ENCODE results near the gene PRSS57. TPM values are rescaled to one million over a fixed set of nuclear protein-coding genes. Genes with fewer than 3 reads are reported as not detected.
A peak's percentile ranks its signal among the peaks of the same experiment; 100 is the strongest.

PRSS57 gene
- total RNA-seq, 1 experiment from 2014 or later = not detected

- Histone ChIP-seq H3K27me3 (ENCODE audit: control insufficient read depth, insufficient read depth, low read length) (no peaks in the 10 kb centered on the region), H3K4me1 (ENCODE audit: control insufficient read depth, insufficient read depth, low read length) (peaks cover 16% of the 10 kb centered on the region), H3K36me3 (ENCODE audit: control insufficient read depth, insufficient read depth, low read length) (no peaks in the 10 kb centered on the region), H3K27ac (ENCODE audit: low read length) (peak overlapping the region; percentile 85), H3K9me3 (ENCODE audit: control insufficient read depth, insufficient read depth, low read depth, low read length) (no peaks in the 10 kb centered on the region), H3K4me3 (ENCODE audit: low read depth in 2 of 2, low read length in 2 of 2) (peak overlapping the region; percentile 43 to 71)
- intact Hi-C loops (cut with micrococcal nuclease; ENCODE audit: unreplicated experiment) = no loop called here
- BruUV-seq (replicated peaks) = no TSS peak
- in situ Hi-C loops (cut with HindIII; ENCODE audit: low pct_unique_long_range_greater_than_20kb, low sequenced_read_pairs) = no loop called here
- ChIA-PET CTCF (no interaction called here), POLR2A (no interaction called here)
- TF ChIP-seq TCF7L2 (IDR thresholded peaks at IDR 0.05; ENCODE audit: low read depth, low read length) (no peak), REST (IDR thresholded peaks at IDR 0.05; ENCODE audit: insufficient read depth in 1 of 2, low read depth in 2 of 2, low read length in 1 of 2) (no peak), SIN3A (IDR thresholded peaks at IDR 0.05; ENCODE audit: borderline replicate concordance, insufficient read depth, low read depth, low read length) (no peak), POLR2AphosphoS5 (IDR thresholded peaks at IDR 0.05; ENCODE audit: low read depth, low read length) (no peak), CTCF (IDR thresholded peaks at IDR 0.05) (no peak)
- ATAC-seq = no peak; the same call in 1 of the 2 replicates
- DNase-seq (ENCODE audit: low read depth, low spot score) = no peak
Measured at GRCh38 chr19:681029-682019, 13.9 kb downstream of the PRSS57 start.

- ATAC-seq = peak; percentile 81
- Histone ChIP-seq H3K4me3 (ENCODE audit: low read depth in 2 of 2, low read length in 2 of 2) (peak overlapping the region; percentile 65 to 71), H3K9me3 (ENCODE audit: control insufficient read depth, insufficient read depth, low read depth, low read length) (no peaks in the 10 kb centered on the region), H3K4me1 (ENCODE audit: control insufficient read depth, insufficient read depth, low read length) (peaks cover 16% of the 10 kb centered on the region), H3K27ac (ENCODE audit: low read length) (peak overlapping the region; percentile 85), H3K27me3 (ENCODE audit: control insufficient read depth, insufficient read depth, low read length) (no peaks in the 10 kb centered on the region), H3K36me3 (ENCODE audit: control insufficient read depth, insufficient read depth, low read length) (no peaks in the 10 kb centered on the region)
- TF ChIP-seq POLR2AphosphoS5 (IDR thresholded peaks at IDR 0.05; ENCODE audit: low read depth, low read length) = peak; percentile 59; the same call in 1 of the 2 replicates
- TF ChIP-seq REST (IDR thresholded peaks at IDR 0.05; ENCODE audit: insufficient read depth in 1 of 2, low read depth in 2 of 2, low read length in 1 of 2) = no peak
- POLR2A ChIA-PET = no interaction called here
- peak; percentile 76 for DNase-seq (ENCODE audit: low read depth, low spot score)
- intact Hi-C loops (cut with micrococcal nuclease; ENCODE audit: unreplicated experiment) (no loop called here), in situ Hi-C loops (cut with HindIII; ENCODE audit: low pct_unique_long_range_greater_than_20kb, low sequenced_read_pairs) (no loop called here)
- no TSS peak for BruUV-seq (replicated peaks)
- CTCF ChIA-PET = interaction anchor here (0.5 to 0.6 kb wide), 2 partner anchors 15 to 69 kb away, joined by 3 read pairs; no protein-coding TSS in a partner anchor
Measured at GRCh38 chr19:680287-681028, 14.8 kb downstream of the PRSS57 start.

Data from Panc1 (cell line).